GM12878 (cell line): ENCODE results near the gene DIO1. TPM values are rescaled to one million over a fixed set of nuclear protein-coding genes. Genes with fewer than 3 reads are reported as not detected.

Source experiments
- ATAC-seq: fragments of 200-7000 bp; cut with Tn5 transposase; 3 replicates; pipeline ENCODE4 v1.9.1; 2020; ENCODE audit warnings: mild to moderate bottlenecking, moderate library complexity
- BruUV-seq: library from RNA; stranded (reverse); fragments of 400-500 nt; replicated peaks from 2 replicates; lab custom pipeline; 2021; lab: Mats Ljungman, UMichigan
- CTCF ChIA-PET: fragments of 300-600 bp; sonication (Branson Sonifier 250); formaldehyde crosslinking; extraction: SDS; loops from one replicate; lab custom pipeline; 2021; ENCODE audit warnings: inconsistent platforms; lab: Yijun Ruan, JAX
- POLR2A ChIA-PET: fragments of 350-600 bp; formaldehyde crosslinking; extraction: SDS; loops from one replicate; lab custom pipeline; 2021; ENCODE audit warnings: inconsistent platforms; lab: Charles Lee
- RAD21 ChIA-PET: fragments of 300-600 bp; sonication (Branson Sonifier 250); formaldehyde crosslinking; loops from one replicate; lab custom pipeline; 2023; ENCODE audit warnings: antibody characterized with exemption; ENCODE audit not compliant: unreplicated experiment; lab: Charles Lee
- SMC1A ChIA-PET: fragments of 300-600 bp; sonication (Branson Sonifier 250); formaldehyde crosslinking; loops from one replicate; lab custom pipeline; 2023; ENCODE audit not compliant: unreplicated experiment, uncharacterized antibody; lab: Charles Lee
- DNase-seq: peaks from one replicate; pipeline ENCODE4 v3.0.0-alpha.2; 2011; ENCODE audit warnings: low read depth, low spot score
- FAIRE-seq: peaks from 3 replicates; lab custom pipeline; 2011; peaks lifted over from hg19 to GRCh38; lab: Jason Lieb, UNC
- H2AFZ ChIP-seq: 2 replicates; pipeline ENCODE4 v1.6.0; 2011; ENCODE audit warnings: low read depth, low read length, control low read depth; ENCODE audit not compliant: control insufficient read depth
- H3K27ac ChIP-seq: 2 replicates; pipeline ENCODE4 v1.5.1; 2011; ENCODE audit warnings: control low read depth; ENCODE audit not compliant: control insufficient read depth, insufficient read depth
- H3K27me3 ChIP-seq, 2 experiments: replicated peaks in 1 of 2; 2 replicates each; pipeline versions ENCODE4 v1.6.0 to v1.6.1; 2011; ENCODE audit warnings: low read length in 1 of 2; ENCODE audit not compliant: control insufficient read depth in 2 of 2, insufficient read depth in 2 of 2
- H3K36me3 ChIP-seq, 2 experiments: 2 replicates each; pipeline ENCODE4 v1.5.1; 2011; ENCODE audit warnings: low read length in 1 of 2; ENCODE audit not compliant: control insufficient read depth in 2 of 2, insufficient read depth in 2 of 2
- H3K4me1 ChIP-seq: 2 replicates; pipeline ENCODE4 v1.6.1; 2011; ENCODE audit warnings: mild to moderate bottlenecking, low read length, moderate library complexity, mixed read lengths; ENCODE audit not compliant: control insufficient read depth, insufficient read depth
- H3K4me2 ChIP-seq: 2 replicates; pipeline ENCODE4 v1.6.0; 2011; ENCODE audit warnings: control low read depth; ENCODE audit not compliant: control insufficient read depth, insufficient read depth
- H3K4me3 ChIP-seq: fragments of 200-600 bp; sonication (generic); 2 replicates; pipeline ENCODE4 v1.5.1; 2016
- H3K79me2 ChIP-seq: 2 replicates; pipeline ENCODE4 v1.6.0; 2011; ENCODE audit warnings: low read length; ENCODE audit not compliant: control insufficient read depth, insufficient read depth
- H3K9ac ChIP-seq: 2 replicates; pipeline ENCODE4 v1.8.0; 2011; ENCODE audit warnings: low read length, control low read depth, mixed read lengths; ENCODE audit not compliant: control insufficient read depth, insufficient read depth
- H3K9me3 ChIP-seq: replicated peaks from 3 replicates; pipeline ENCODE4 v1.5.1; 2011; ENCODE audit warnings: mild to moderate bottlenecking, low read length; ENCODE audit not compliant: control insufficient read depth, insufficient read depth
- H4K20me1 ChIP-seq: 2 replicates; pipeline ENCODE4 v1.6.0; 2011; ENCODE audit not compliant: control insufficient read depth, insufficient read depth
- CEBPB ChIP-seq, 2 experiments: fragments of 150-350 bp in 1 of 2; IDR thresholded peaks; 2 replicates each; pipeline ENCODE4 v1.6.1; 2012 to 2014; ENCODE audit warnings: low read depth in 2 of 2, low read length in 2 of 2, borderline replicate concordance in 1 of 2, inconsistent platforms in 1 of 2
- CREM ChIP-seq: IDR thresholded peaks from 2 replicates; pipeline ENCODE4 v1.6.1; 2014; ENCODE audit warnings: antibody characterized with exemption, low read depth
- DPF2 ChIP-seq: fragments of 450-650 bp; IDR thresholded peaks from 2 replicates; pipeline ENCODE4 v1.6.1; 2017; ENCODE audit warnings: mild to moderate bottlenecking
- IRF4 ChIP-seq: IDR thresholded peaks from 2 replicates; pipeline ENCODE4 v1.6.1; 2011; ENCODE audit warnings: low read depth, low read length
- KAT2A ChIP-seq: conservative IDR thresholded peaks from 2 replicates; pipeline ENCODE4 v1.6.1; 2011; ENCODE audit warnings: low read depth, low read length; ENCODE audit not compliant: control insufficient read depth
- NR2F1 ChIP-seq: fragments of 450-650 bp; conservative IDR thresholded peaks from 2 replicates; pipeline ENCODE4 v1.6.1; 2017; ENCODE audit warnings: mild to moderate bottlenecking
- PAX8 ChIP-seq: fragments of 450-650 bp; IDR thresholded peaks from 2 replicates; pipeline ENCODE4 v1.6.1; 2017; ENCODE audit warnings: mild to moderate bottlenecking, moderate library complexity
- POU2F2 ChIP-seq: IDR thresholded peaks from 3 replicates; pipeline ENCODE4 v1.6.1; 2011; ENCODE audit warnings: low read depth, mild to moderate bottlenecking, low read length, borderline replicate concordance
- SREBF1 ChIP-seq: IDR thresholded peaks from 2 replicates; pipeline ENCODE4 v1.6.1; 2012; ENCODE audit warnings: mild to moderate bottlenecking, low read length
- TARDBP ChIP-seq: IDR thresholded peaks from 2 replicates; pipeline ENCODE4 v1.6.1; 2016; ENCODE audit warnings: borderline replicate concordance
- TCF7 ChIP-seq: IDR thresholded peaks from 2 replicates; pipeline ENCODE4 v1.6.1; 2014; ENCODE audit warnings: antibody characterized with exemption, borderline replicate concordance
- WGBS: methylation state at CpG from one replicate; pipeline ENCODE4 v1.1.6; 2016; ENCODE audit warnings: low lambda C conversion rate; ENCODE audit not compliant: insufficient replicate concordance, insufficient coverage; ENCODE audit errors: missing lambda C conversion rate; 5-methylcytosine and 5-hydroxymethylcytosine counted together
- in situ Hi-C: fragments of 300-500 bp; cut with MboI; formaldehyde crosslinking; loops from 9 replicates; pipeline ENCODE4 v1.14.3; 2018; ENCODE audit warnings: mixed read lengths
- intact Hi-C: fragments of 100-400 bp; cut with micrococcal nuclease; formaldehyde crosslinking; loops from one replicate; pipeline ENCODE4 v1.14.2; 2022; ENCODE audit not compliant: unreplicated experiment
- polyA plus RNA-seq, 11 experiments: library from polyadenylated mRNA; depleted of rRNA in 4 of 11; unstranded in 6 of 11; stranded (reverse) in 5 of 11; fragments of >200 nt; fragmentation: Nextera tagmentation in 4 of 11; fragmentation: Illumina TruSeq in 1 of 11; extraction: Ambion mirVana in 4 of 11; extraction: Trizol in 1 of 11; gene quantifications; 1 replicate in 1 of 11; 2 replicates in 10 of 11; pipeline versions ENCODE4 v1.2.1 to v1.2.3, GENCODE V29; 2011 to 2016; ENCODE audit warnings: inconsistent platforms in 2 of 11, missing spikeins in 2 of 11, low read depth in 1 of 11
- total RNA-seq, 4 experiments: library from RNA; depleted of rRNA in 3 of 4; stranded (reverse); fragments of >200 nt in 3 of 4; fragmentation: Illumina TruSeq in 1 of 4; extraction: Trizol in 1 of 4; gene quantifications; 2 replicates each; pipeline versions ENCODE4 v1.2.1 to v1.2.3, GENCODE V29; 2013 to 2021
- TF ChIP-seq, protein P1 (sequence below), 3 experiments: IDR thresholded peaks in 2 of 3; conservative IDR thresholded peaks in 1 of 3; 2 replicates each; pipeline ENCODE4 v1.5.1; 2011; ENCODE audit warnings: low read depth in 3 of 3, low read length in 3 of 3, mild to moderate bottlenecking in 3 of 3, control low read depth in 2 of 3, moderate library complexity in 2 of 3, inconsistent platforms in 1 of 3, mixed read lengths in 1 of 3; ENCODE audit not compliant: control insufficient read depth in 2 of 3, insufficient read depth in 1 of 3; ENCODE audit errors: extremely low read depth in 1 of 3
- TF ChIP-seq, protein P2 (sequence below): fragments of 450-650 bp; IDR thresholded peaks from 2 replicates; pipeline ENCODE4 v1.6.1; 2017; ENCODE audit warnings: antibody characterized with exemption, mild to moderate bottlenecking, moderate library complexity
- TF ChIP-seq, protein P3 (sequence below): fragments of 450-650 bp; IDR thresholded peaks from 2 replicates; pipeline ENCODE4 v1.6.1; 2017; ENCODE audit warnings: mild to moderate bottlenecking

The DIO1 gene
- total and polyA plus RNA-seq, 10 of the 15 experiments (the other 5 are each of a cell fraction or from before 2014, with no cell fraction given): 0.11 to 0.26 (median 0.12) TPM; not detected in 6

DNA sequence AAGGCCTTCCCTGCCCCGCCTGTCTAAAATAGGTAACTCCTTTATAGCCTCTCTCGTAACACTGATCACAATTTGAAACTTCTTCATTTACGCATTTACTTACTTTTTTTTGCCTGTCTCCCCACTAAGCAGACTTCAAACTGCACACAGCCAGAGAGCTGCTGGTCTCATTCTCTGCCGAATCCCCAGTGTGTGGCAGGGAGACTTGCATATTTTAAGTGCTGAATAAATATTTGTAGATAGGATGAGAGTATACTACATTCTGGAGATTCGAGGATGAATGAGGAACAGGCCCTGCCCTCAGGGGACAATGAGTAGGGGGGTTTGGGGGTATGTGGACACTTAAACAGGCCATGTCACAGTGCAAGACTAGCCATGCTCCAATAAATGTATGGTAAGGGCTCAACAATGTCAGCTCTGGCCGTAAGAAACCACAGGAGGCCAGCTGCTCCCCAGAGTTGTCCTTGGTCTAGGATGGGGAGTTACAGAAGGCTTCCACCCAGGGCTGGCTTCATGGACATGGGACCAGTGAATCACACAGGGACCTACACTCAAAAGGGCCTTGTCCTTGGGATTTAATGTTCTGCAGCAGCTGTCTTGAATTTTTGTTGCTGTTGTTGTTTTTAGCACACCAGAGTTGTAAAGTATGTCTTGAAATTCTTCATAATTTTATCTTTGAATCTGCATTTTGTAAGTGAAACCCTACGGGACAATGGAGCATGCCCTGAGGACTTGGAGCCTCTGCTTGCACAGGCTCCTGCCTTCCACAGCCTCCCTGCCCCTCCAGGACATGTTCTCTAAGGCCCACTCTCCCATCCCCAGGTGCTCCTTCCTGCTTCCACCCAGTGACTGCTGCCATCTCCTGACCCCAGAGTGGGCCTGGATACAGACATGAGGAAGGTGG is 8.5 kb downstream of the DIO1 start:
- CTCF ChIA-PET: interaction anchor here (1.2 kb wide), 1 partner anchor 22 kb away, joined by 4 read pairs; no protein-coding TSS in a partner anchor
- POLR2A ChIA-PET: no interaction called here
- intact Hi-C loops (no loop called here), in situ Hi-C loops (no loop called here)
- FAIRE-seq: no peak
- WGBS: 89% methylated on average over 7 of the region's 7 CpGs
- BruUV-seq: no TSS peak
- no peak overlapping the region for H3K27ac ChIP-seq
- H3K27me3 ChIP-seq: no peaks in the 10 kb centered on the region
- no peaks in the 10 kb centered on the region for H4K20me1 ChIP-seq
- no peak overlapping the region for H3K4me3 ChIP-seq
- RAD21 ChIA-PET: interaction anchor here (0.9 kb wide), 1 partner anchor 10 kb away, joined by 3 read pairs; no protein-coding TSS in a partner anchor
- H3K4me2 ChIP-seq: no peak overlapping the region
- H3K9ac ChIP-seq: no peak overlapping the region
- SMC1A ChIA-PET: interaction anchor here (1.0 to 2.5 kb wide), 2 partner anchors 8 to 10 kb away, joined by 3 to 9 read pairs; no protein-coding TSS in a partner anchor
- H3K36me3 ChIP-seq: no peaks in the 10 kb centered on the region
- no peaks in the 10 kb centered on the region for H3K9me3 ChIP-seq
- no peak overlapping the region for H2AFZ ChIP-seq
- no peaks in the 10 kb centered on the region for H3K4me1 ChIP-seq
- no peak for DNase-seq
- no peaks in the 10 kb centered on the region for H3K79me2 ChIP-seq
- ATAC-seq: no peak
- no peak for TF ChIP-seq IRF4
- no peak for TF ChIP-seq TARDBP
- TF ChIP-seq KAT2A: no peak
- TF ChIP-seq TCF7: no peak
- TF ChIP-seq PAX8: no peak
- TF ChIP-seq SREBF1: no peak
- TF ChIP-seq, protein P1, sequence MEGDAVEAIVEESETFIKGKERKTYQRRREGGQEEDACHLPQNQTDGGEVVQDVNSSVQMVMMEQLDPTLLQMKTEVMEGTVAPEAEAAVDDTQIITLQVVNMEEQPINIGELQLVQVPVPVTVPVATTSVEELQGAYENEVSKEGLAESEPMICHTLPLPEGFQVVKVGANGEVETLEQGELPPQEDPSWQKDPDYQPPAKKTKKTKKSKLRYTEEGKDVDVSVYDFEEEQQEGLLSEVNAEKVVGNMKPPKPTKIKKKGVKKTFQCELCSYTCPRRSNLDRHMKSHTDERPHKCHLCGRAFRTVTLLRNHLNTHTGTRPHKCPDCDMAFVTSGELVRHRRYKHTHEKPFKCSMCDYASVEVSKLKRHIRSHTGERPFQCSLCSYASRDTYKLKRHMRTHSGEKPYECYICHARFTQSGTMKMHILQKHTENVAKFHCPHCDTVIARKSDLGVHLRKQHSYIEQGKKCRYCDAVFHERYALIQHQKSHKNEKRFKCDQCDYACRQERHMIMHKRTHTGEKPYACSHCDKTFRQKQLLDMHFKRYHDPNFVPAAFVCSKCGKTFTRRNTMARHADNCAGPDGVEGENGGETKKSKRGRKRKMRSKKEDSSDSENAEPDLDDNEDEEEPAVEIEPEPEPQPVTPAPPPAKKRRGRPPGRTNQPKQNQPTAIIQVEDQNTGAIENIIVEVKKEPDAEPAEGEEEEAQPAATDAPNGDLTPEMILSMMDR (IDR thresholded peaks at IDR 0.05 in 2 of 3, conservative IDR thresholded peaks at IDR 0.05 in 1 of 3; ENCODE audit: control insufficient read depth in 2 of 3, extremely low read depth in 1 of 3, insufficient read depth in 1 of 3, low read depth in 3 of 3, low read length in 3 of 3): no peak
- TF ChIP-seq NR2F1: no peak
- TF ChIP-seq POU2F2: no peak
- TF ChIP-seq, protein P2, sequence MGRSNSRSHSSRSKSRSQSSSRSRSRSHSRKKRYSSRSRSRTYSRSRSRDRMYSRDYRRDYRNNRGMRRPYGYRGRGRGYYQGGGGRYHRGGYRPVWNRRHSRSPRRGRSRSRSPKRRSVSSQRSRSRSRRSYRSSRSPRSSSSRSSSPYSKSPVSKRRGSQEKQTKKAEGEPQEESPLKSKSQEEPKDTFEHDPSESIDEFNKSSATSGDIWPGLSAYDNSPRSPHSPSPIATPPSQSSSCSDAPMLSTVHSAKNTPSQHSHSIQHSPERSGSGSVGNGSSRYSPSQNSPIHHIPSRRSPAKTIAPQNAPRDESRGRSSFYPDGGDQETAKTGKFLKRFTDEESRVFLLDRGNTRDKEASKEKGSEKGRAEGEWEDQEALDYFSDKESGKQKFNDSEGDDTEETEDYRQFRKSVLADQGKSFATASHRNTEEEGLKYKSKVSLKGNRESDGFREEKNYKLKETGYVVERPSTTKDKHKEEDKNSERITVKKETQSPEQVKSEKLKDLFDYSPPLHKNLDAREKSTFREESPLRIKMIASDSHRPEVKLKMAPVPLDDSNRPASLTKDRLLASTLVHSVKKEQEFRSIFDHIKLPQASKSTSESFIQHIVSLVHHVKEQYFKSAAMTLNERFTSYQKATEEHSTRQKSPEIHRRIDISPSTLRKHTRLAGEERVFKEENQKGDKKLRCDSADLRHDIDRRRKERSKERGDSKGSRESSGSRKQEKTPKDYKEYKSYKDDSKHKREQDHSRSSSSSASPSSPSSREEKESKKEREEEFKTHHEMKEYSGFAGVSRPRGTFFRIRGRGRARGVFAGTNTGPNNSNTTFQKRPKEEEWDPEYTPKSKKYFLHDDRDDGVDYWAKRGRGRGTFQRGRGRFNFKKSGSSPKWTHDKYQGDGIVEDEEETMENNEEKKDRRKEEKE: no peak
- TF ChIP-seq DPF2: no peak
- TF ChIP-seq, protein P3, sequence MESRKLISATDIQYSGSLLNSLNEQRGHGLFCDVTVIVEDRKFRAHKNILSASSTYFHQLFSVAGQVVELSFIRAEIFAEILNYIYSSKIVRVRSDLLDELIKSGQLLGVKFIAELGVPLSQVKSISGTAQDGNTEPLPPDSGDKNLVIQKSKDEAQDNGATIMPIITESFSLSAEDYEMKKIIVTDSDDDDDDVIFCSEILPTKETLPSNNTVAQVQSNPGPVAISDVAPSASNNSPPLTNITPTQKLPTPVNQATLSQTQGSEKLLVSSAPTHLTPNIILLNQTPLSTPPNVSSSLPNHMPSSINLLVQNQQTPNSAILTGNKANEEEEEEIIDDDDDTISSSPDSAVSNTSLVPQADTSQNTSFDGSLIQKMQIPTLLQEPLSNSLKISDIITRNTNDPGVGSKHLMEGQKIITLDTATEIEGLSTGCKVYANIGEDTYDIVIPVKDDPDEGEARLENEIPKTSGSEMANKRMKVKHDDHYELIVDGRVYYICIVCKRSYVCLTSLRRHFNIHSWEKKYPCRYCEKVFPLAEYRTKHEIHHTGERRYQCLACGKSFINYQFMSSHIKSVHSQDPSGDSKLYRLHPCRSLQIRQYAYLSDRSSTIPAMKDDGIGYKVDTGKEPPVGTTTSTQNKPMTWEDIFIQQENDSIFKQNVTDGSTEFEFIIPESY: no peak
- TF ChIP-seq CREM: no peak
- TF ChIP-seq CEBPB (IDR thresholded peaks at IDR 0.05; ENCODE audit: borderline replicate concordance in 1 of 2, low read depth in 2 of 2, low read length in 2 of 2): no peak
